Liver (tissue), 9 donors: ENCODE measurements around the gene SLCO2A1. TPM values are rescaled to one million over a fixed set of nuclear protein-coding genes. Genes with fewer than 3 reads are reported as not detected.

Experiments used
- DNase-seq: peaks from one replicate; pipeline ENCODE4 v3.0.0-alpha.2; 2017; ENCODE audit warnings: low spot score
- H3K27ac ChIP-seq, 2 donors: one replicate each; pipeline ENCODE4 v1.7.0; 2013; ENCODE audit warnings: inconsistent platforms in 2 of 2, low read length in 2 of 2, control low read depth in 1 of 2, low read depth in 1 of 2, mild to moderate bottlenecking in 1 of 2
- H3K27me3 ChIP-seq, 4 donors: one replicate each; pipeline versions ENCODE4 v1.6.1 to v1.7.0; 2013; ENCODE audit warnings: low read length in 3 of 4, inconsistent platforms in 1 of 4, mild to moderate bottlenecking in 1 of 4, moderate library complexity in 1 of 4; ENCODE audit not compliant: control insufficient read depth in 4 of 4, insufficient read depth in 4 of 4
- H3K36me3 ChIP-seq, 4 donors: one replicate each; pipeline versions ENCODE4 v1.6.1 to v1.7.0; 2013; ENCODE audit warnings: low read length in 3 of 4, mild to moderate bottlenecking in 3 of 4, low read depth in 1 of 4, moderate library complexity in 1 of 4; ENCODE audit not compliant: control insufficient read depth in 4 of 4, insufficient read depth in 3 of 4
- H3K4me1 ChIP-seq, 4 donors: one replicate each; pipeline versions ENCODE4 v1.6.1 to v1.7.0; 2013; ENCODE audit warnings: low read length in 3 of 4, mild to moderate bottlenecking in 3 of 4, moderate library complexity in 1 of 4; ENCODE audit not compliant: control insufficient read depth in 4 of 4, insufficient read depth in 4 of 4
- H3K4me3 ChIP-seq, 3 donors: one replicate each; pipeline versions ENCODE4 v1.6.1 to v1.7.0; 2013; ENCODE audit warnings: low read length in 3 of 3, control low read depth in 1 of 3, low read depth in 1 of 3, mild to moderate bottlenecking in 1 of 3
- H3K9ac ChIP-seq, 2 donors: one replicate each; pipeline ENCODE4 v1.7.0; 2013; ENCODE audit warnings: low read length in 2 of 2, mild to moderate bottlenecking in 2 of 2, moderate library complexity in 2 of 2, control low read depth in 1 of 2, low read depth in 1 of 2
- H3K9me3 ChIP-seq, 4 donors: one replicate each; pipeline versions ENCODE4 v1.6.1 to v1.7.0; 2013; ENCODE audit warnings: low read length in 3 of 4; ENCODE audit not compliant: control insufficient read depth in 4 of 4
- ATF3 ChIP-seq: IDR thresholded peaks from 2 replicates; pipeline ENCODE4 v1.6.1; 2016; ENCODE audit warnings: antibody characterized with exemption
- CTCF ChIP-seq: fragments of 150-350 bp; IDR thresholded peaks from 2 replicates; pipeline ENCODE4 v1.5.1; 2017; ENCODE audit warnings: improper control_type of control experiment, low read depth, low read length; ENCODE audit not compliant: missing input control
- EGR1 ChIP-seq, 2 donors: IDR thresholded peaks; 2 replicates each; pipeline ENCODE4 v1.6.1; 2016 to 2018; ENCODE audit warnings: antibody characterized with exemption in 2 of 2, low read depth in 2 of 2
- FOXA1 ChIP-seq: IDR thresholded peaks from 2 replicates; pipeline ENCODE4 v1.6.1; 2016; ENCODE audit warnings: antibody characterized with exemption
- GABPA ChIP-seq, 2 donors: IDR thresholded peaks in 1 of 2; conservative IDR thresholded peaks in 1 of 2; 2 replicates each; pipeline ENCODE4 v1.6.1; 2016; ENCODE audit warnings: antibody characterized with exemption in 2 of 2, mild to moderate bottlenecking in 1 of 2, moderate library complexity in 1 of 2
- HNF4A ChIP-seq, 2 donors: conservative IDR thresholded peaks; 2 replicates each; pipeline ENCODE4 v1.6.1; 2016; ENCODE audit warnings: antibody characterized with exemption in 2 of 2, mild to moderate bottlenecking in 2 of 2
- HNF4G ChIP-seq: IDR thresholded peaks from 2 replicates; pipeline ENCODE4 v1.6.1; 2016; ENCODE audit warnings: antibody characterized with exemption
- JUND ChIP-seq, 2 donors: IDR thresholded peaks; 2 replicates each; pipeline ENCODE4 v1.6.1; 2016; ENCODE audit warnings: antibody characterized with exemption in 2 of 2
- MAX ChIP-seq: IDR thresholded peaks from 2 replicates; pipeline ENCODE4 v1.6.1; 2016; ENCODE audit warnings: antibody characterized with exemption
- NR2F2 ChIP-seq: IDR thresholded peaks from 2 replicates; pipeline ENCODE4 v1.6.1; 2016; ENCODE audit warnings: antibody characterized with exemption
- RAD21 ChIP-seq, 2 donors: IDR thresholded peaks; 2 replicates each; pipeline ENCODE4 v1.6.1; 2016; ENCODE audit warnings: antibody characterized with exemption in 2 of 2, mild to moderate bottlenecking in 2 of 2
- REST ChIP-seq: IDR thresholded peaks from 2 replicates; pipeline ENCODE4 v1.6.1; 2016; ENCODE audit warnings: antibody characterized with exemption, mild to moderate bottlenecking
- RXRA ChIP-seq, 2 donors: IDR thresholded peaks; 2 replicates each; pipeline ENCODE4 v1.6.1; 2017 to 2018; ENCODE audit warnings: antibody characterized with exemption in 2 of 2, mild to moderate bottlenecking in 1 of 2
- SP1 ChIP-seq: IDR thresholded peaks from 2 replicates; pipeline ENCODE4 v1.6.1; 2018; ENCODE audit warnings: antibody characterized with exemption, mild to moderate bottlenecking
- TAF1 ChIP-seq: conservative IDR thresholded peaks from 2 replicates; pipeline ENCODE4 v1.6.1; 2016; ENCODE audit warnings: antibody characterized with exemption, mild to moderate bottlenecking
- ZBTB33 ChIP-seq: IDR thresholded peaks from 2 replicates; pipeline ENCODE4 v1.6.1; 2016; ENCODE audit warnings: antibody characterized with exemption
- WGBS: extraction: QIAGEN DNeasy Blood & Tissue Kit; methylation state at CpG from one replicate; pipeline ENCODE4 v1.1.7; 2013; 5-methylcytosine and 5-hydroxymethylcytosine counted together
- polyA plus RNA-seq, 2 donors: library from polyadenylated mRNA; stranded (reverse) in 1 of 2; unstranded in 1 of 2; fragments of 200-250 nt in 1 of 2; fragments of >200 nt in 1 of 2; fragmentation: Nextera tagmentation in 1 of 2; extraction: Ambion mirVana in 1 of 2; gene quantifications; one replicate each; pipeline versions ENCODE4 v1.2.1 to v1.2.3, GENCODE V29; 2013 to 2015
- total RNA-seq, 2 donors: library from RNA; depleted of rRNA; stranded (reverse); fragments of >200 nt; gene quantifications; one replicate each; pipeline ENCODE4 v1.2.3, GENCODE V29; 2014
- donor health status: healthy.
- donor health status: healthy.
- donor health status: healthy.
- donor health status: healthy.
- donor health status: healthy.

SLCO2A1 gene
- total and polyA plus RNA-seq, 4 donors, result 0.56 to 3.1 (median 2.2) TPM

- TF ChIP-seq GABPA (IDR thresholded peaks at IDR 0.05 in 1 of 2, conservative IDR thresholded peaks at IDR 0.05 in 1 of 2) (no peak), NR2F2 (no peak), FOXA1 (no peak), ZBTB33 (no peak), EGR1 (IDR thresholded peaks at IDR 0.05; ENCODE audit: low read depth in 2 of 2) (no peak), JUND (IDR thresholded peaks at IDR 0.05) (no peak), SP1 (no peak), HNF4A (conservative IDR thresholded peaks at IDR 0.05) (no peak), ATF3 (no peak), HNF4G (no peak), TAF1 (no peak), RAD21 (IDR thresholded peaks at IDR 0.05) (no peak), MAX (no peak), REST (no peak), CTCF (no peak)
- 89% methylated on average over 2 of the region's 2 CpGs for WGBS
- Histone ChIP-seq H3K27me3 (peaks cover 0 to 2% (median 0%) of the 10 kb centered on the region in 4 donors), H3K9ac (no peak overlapping the region), H3K4me1 (no peaks in the 10 kb centered on the region), H3K4me3 (no peak overlapping the region), H3K36me3 (no peaks in the 10 kb centered on the region), H3K9me3 (no peaks in the 10 kb centered on the region), H3K27ac (no peak overlapping the region)
- no peak for DNase-seq
These were observed 119.3 kb downstream of the SLCO2A1 start for GRCh38 chr3:133910422-133910821.

- Histone ChIP-seq H3K27me3 (peaks cover 0 to 6% (median 0%) of the 10 kb centered on the region in 4 donors), H3K4me3 (no peak overlapping the region), H3K9me3 (no peaks in the 10 kb centered on the region), H3K9ac (no peak overlapping the region), H3K27ac (no peak overlapping the region), H3K36me3 (no peaks in the 10 kb centered on the region), H3K4me1 (no peaks in the 10 kb centered on the region)
- no peak for DNase-seq
- WGBS, result 76% methylated on average over 3 of the region's 3 CpGs
- no peak for TF ChIP-seq FOXA1
- TF ChIP-seq RXRA (IDR thresholded peaks at IDR 0.05), result no peak
- TF ChIP-seq CTCF, result no peak
- TF ChIP-seq NR2F2, result no peak
- TF ChIP-seq REST, result no peak
- no peak for TF ChIP-seq MAX
These were observed 124.3 kb downstream of the SLCO2A1 start for GRCh38 chr3:133905376-133905775.
